B cell (primary cell): ENCODE measurements around the gene KCTD17. TPM values are rescaled to one million over a fixed set of nuclear protein-coding genes. Genes with fewer than 3 reads are reported as not detected.

Experiments used
- ATAC-seq: fragments of 200-7000 bp; cut with Tn5 transposase; one replicate; pipeline ENCODE4 v1.10.0; 2021; ENCODE audit warnings: low read depth, mild to moderate bottlenecking, moderate number of reproducible peaks, moderate library complexity
- CTCF ChIA-PET: fragments of 350-600 bp; sonication (Branson Sonifier 250); formaldehyde crosslinking; loops from one replicate; lab custom pipeline; 2021; ENCODE audit warnings: antibody characterized with exemption, inconsistent platforms; lab: Charles Lee
- POLR2A ChIA-PET: fragments of 350-600 bp; sonication (Branson Sonifier 250); formaldehyde crosslinking; loops from one replicate; lab custom pipeline; 2021; ENCODE audit warnings: antibody characterized with exemption; lab: Charles Lee
- DNase-seq: peaks from one replicate; pipeline ENCODE4 v3.0.0; 2013
- H2AFZ ChIP-seq: 2 replicates; pipeline ENCODE4 v1.6.1; 2012; ENCODE audit warnings: mild to moderate bottlenecking, low read depth, low read length; ENCODE audit not compliant: insufficient read depth, poor library complexity, severe bottlenecking
- H3K27ac ChIP-seq, 2 donors: 1 replicate in 1 of 2; 2 replicates in 1 of 2; pipeline ENCODE4 v1.5.1; 2012 to 2013; ENCODE audit warnings: low read length in 2 of 2, mild to moderate bottlenecking in 2 of 2, moderate library complexity in 1 of 2
- H3K27me3 ChIP-seq, 4 experiments: fragments of 200-600 bp in 1 of 4; sonication (generic) in 1 of 4; replicated peaks in 1 of 4; 1 replicate in 2 of 4; 2 replicates in 2 of 4; pipeline versions ENCODE4 v1.6.1 to v1.7.0; 2013 to 2016; ENCODE audit warnings: low read length in 3 of 4, mild to moderate bottlenecking in 2 of 4, mixed read lengths in 1 of 4, moderate library complexity in 1 of 4; ENCODE audit not compliant: insufficient read depth in 4 of 4, control insufficient read depth in 3 of 4; ENCODE audit errors: control extremely low read depth in 1 of 4
- H3K36me3 ChIP-seq, 2 experiments: replicated peaks in 1 of 2; 1 replicate in 1 of 2; 2 replicates in 1 of 2; pipeline versions ENCODE4 v1.6.1 to v1.7.1; 2013; ENCODE audit warnings: low read length in 1 of 2; ENCODE audit not compliant: insufficient read depth in 2 of 2, control insufficient read depth in 1 of 2; ENCODE audit errors: control extremely low read depth in 1 of 2, extremely low read depth in 1 of 2
- H3K4me1 ChIP-seq, 2 donors: fragments of 200-600 bp in 1 of 2; sonication (generic) in 1 of 2; 1 replicate in 1 of 2; 2 replicates in 1 of 2; pipeline versions ENCODE4 v1.5.1 to v1.6.1; 2013 to 2017; ENCODE audit warnings: low read length in 2 of 2; ENCODE audit not compliant: control insufficient read depth in 2 of 2, insufficient read depth in 2 of 2
- H3K4me2 ChIP-seq: replicated peaks from 2 replicates; pipeline ENCODE3; 2012; ENCODE audit warnings: mild to moderate bottlenecking, low read depth, low read length; ENCODE audit not compliant: poor library complexity, severe bottlenecking
- H3K4me3 ChIP-seq, 5 experiments: fragments of 200-600 bp in 1 of 5; sonication (generic) in 1 of 5; 1 replicate in 3 of 5; 2 replicates in 2 of 5; pipeline versions ENCODE4 v1.5.1 to v1.7.0; 2011 to 2016; ENCODE audit warnings: low read length in 4 of 5, mild to moderate bottlenecking in 4 of 5, low read depth in 2 of 5, control low read depth in 1 of 5, moderate library complexity in 1 of 5; ENCODE audit not compliant: insufficient read depth in 1 of 5; ENCODE audit errors: control extremely low read depth in 1 of 5, extremely low read depth in 1 of 5
- H3K79me2 ChIP-seq: fragments of 200-600 bp; sonication (generic); one replicate; pipeline ENCODE4 v1.6.0; 2016; ENCODE audit warnings: low read length; ENCODE audit not compliant: control insufficient read depth, insufficient read depth
- H3K9ac ChIP-seq: fragments of 200-600 bp; sonication (generic); 2 replicates; pipeline ENCODE4 v1.6.1; 2017; ENCODE audit warnings: mild to moderate bottlenecking, low read length, moderate library complexity
- H3K9me3 ChIP-seq, 3 donors: one replicate each; pipeline versions ENCODE4 v1.6.1 to v1.7.1; 2013; ENCODE audit warnings: low read length in 2 of 3; ENCODE audit not compliant: control insufficient read depth in 2 of 3, insufficient read depth in 1 of 3; ENCODE audit errors: control extremely low read depth in 1 of 3
- H4K20me1 ChIP-seq: 2 replicates; pipeline ENCODE4 v1.6.0; 2012; ENCODE audit warnings: mild to moderate bottlenecking, low read length; ENCODE audit not compliant: insufficient read depth, control insufficient read depth, poor library complexity, severe bottlenecking
- H3K27ac Mint-ChIP-seq: one replicate; pipeline ENCODE4 v1.8.0; 2021; ENCODE audit warnings: mixed read lengths
- H3K27me3 Mint-ChIP-seq: one replicate; pipeline ENCODE4 v1.8.0; 2021; ENCODE audit warnings: mixed read lengths
- H3K4me1 Mint-ChIP-seq: one replicate; pipeline ENCODE4 v1.8.0; 2021; ENCODE audit warnings: mixed read lengths
- H3K4me3 Mint-ChIP-seq: one replicate; pipeline ENCODE4 v1.8.0; 2021; ENCODE audit warnings: mixed read lengths
- H3K9me3 Mint-ChIP-seq: one replicate; pipeline ENCODE4 v1.8.0; 2022; ENCODE audit warnings: mixed read lengths; ENCODE audit not compliant: insufficient read depth
- CTCF ChIP-seq: fragments of 200-600 bp; IDR thresholded peaks from one replicate; pipeline ENCODE4 v1.8.0; 2022; ENCODE audit warnings: antibody characterized with exemption, mild to moderate bottlenecking
- EZH2 ChIP-seq: IDR thresholded peaks from 2 replicates; pipeline ENCODE4 v1.6.1; 2012; ENCODE audit warnings: borderline replicate concordance, low read depth, mild to moderate bottlenecking, moderate library complexity, low read length; ENCODE audit not compliant: insufficient read depth, poor library complexity, severe bottlenecking
- WGBS: methylation state at CpG from one replicate; pipeline ENCODE4 v1.1.5; 2013; ENCODE audit warnings: missing lambda C conversion rate; ENCODE audit not compliant: insufficient coverage; 5-methylcytosine and 5-hydroxymethylcytosine counted together
- intact Hi-C: fragments of 100-400 bp; cut with micrococcal nuclease; formaldehyde crosslinking; loops from one replicate; pipeline ENCODE4 v1.10.0; 2022
- polyA plus RNA-seq: library from polyadenylated mRNA; depleted of rRNA; stranded (reverse); fragments of >200 nt; gene quantifications from 2 replicates; pipeline ENCODE4 v1.2.3, GENCODE V29; 2012
- total RNA-seq, 2 donors: library from RNA; stranded (reverse); fragments of 120-200 nt in 1 of 2; gene quantifications; 1 replicate in 1 of 2; 2 replicates in 1 of 2; pipeline versions ENCODE4 v1.2.3 to v1.2.4, GENCODE V29; 2013 to 2022

The KCTD17 gene
- total and polyA plus RNA-seq, 2 donors (not counting 1 experiment from before 2014, with no cell fraction given) = 29.0 to 41.3 TPM

- ATAC-seq (peak; percentile 55), DNase-seq (peak; percentile 64)
- ChIA-PET CTCF (interaction anchor here (0.7 to 2.5 kb wide), 7 partner anchors 42 to 304 kb away, joined by 3 to 10 read pairs (median 4); partner anchors contain the start of gene IL2RB), POLR2A (interaction anchor here (0.5 to 1.1 kb wide), 2 partner anchors 84 to 707 kb away, joined by 3 read pairs; no protein-coding TSS in a partner anchor)
- H3K9me3 Mint-ChIP-seq = no peaks in the 10 kb centered on the region
- peak overlapping the region; percentile 59 for H3K27ac Mint-ChIP-seq
- 56% methylated on average over 15 of the region's 15 CpGs for WGBS
- H3K4me1 Mint-ChIP-seq = peaks cover 22% of the 10 kb centered on the region
- Histone ChIP-seq H3K36me3 (no peaks in the 10 kb centered on the region), H2AFZ (no peak overlapping the region), H3K4me1 (peaks cover 4 to 15% of the 10 kb centered on the region in 2 donors), H3K4me3 (no peak overlapping the region), H3K27ac (no peak overlapping the region), H3K79me2 (no peaks in the 10 kb centered on the region), H4K20me1 (no peaks in the 10 kb centered on the region), H3K27me3 (peaks cover 0 to 16% (median 2%) of the 10 kb centered on the region in 4 experiments), H3K9me3 (no peaks in the 10 kb centered on the region), H3K4me2 (no peak overlapping the region), H3K9ac (no peak overlapping the region)
- peak overlapping the region; percentile 29 for H3K4me3 Mint-ChIP-seq
- TF ChIP-seq CTCF = no peak
- no peak for TF ChIP-seq EZH2
- H3K27me3 Mint-ChIP-seq = peaks cover 14% of the 10 kb centered on the region
- intact Hi-C loops = loop anchor here (2.0 kb wide), 1 partner anchor 87 kb away; no protein-coding TSS in a partner anchor
These were observed 28.2 kb downstream of the KCTD17 start for GRCh38 chr22:37079668-37080171.

DNA sequence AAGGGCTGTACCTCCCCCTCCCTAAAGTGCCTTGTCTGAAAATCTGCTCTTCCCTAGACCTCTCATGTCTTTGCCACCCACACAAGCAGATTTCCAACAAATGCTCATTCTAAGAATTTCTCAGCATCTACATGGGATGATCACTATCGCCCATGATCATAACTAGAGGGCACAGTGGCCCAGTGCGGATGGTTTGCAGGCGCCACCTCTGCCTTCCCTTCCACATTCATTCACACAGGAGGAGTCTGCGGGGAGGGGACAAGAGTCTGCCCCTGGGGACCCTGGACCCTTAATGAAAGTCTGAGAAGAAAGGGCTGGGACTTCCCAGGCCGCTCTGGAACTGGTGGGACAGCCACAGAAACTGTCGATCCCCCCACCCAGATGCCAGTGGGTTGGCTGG lies 28.9 kb downstream of the KCTD17 start:
- 93% methylated on average over 4 of the region's 6 CpGs for WGBS
- intact Hi-C loops = no loop called here
- peaks cover 22% of the 10 kb centered on the region for H3K4me1 Mint-ChIP-seq

More for the DNA sequence above, 28.9 kb downstream of the KCTD17 start:
- H3K27ac ChIP-seq = no peak overlapping the region
- no peak for TF ChIP-seq CTCF
- TF ChIP-seq EZH2 = no peak
- ChIA-PET POLR2A (no interaction called here), CTCF (interaction anchor here (0.7 to 2.5 kb wide), 5 partner anchors 69 to 304 kb away, joined by 3 to 10 read pairs (median 4); partner anchors contain the start of gene IL2RB)
- no peaks in the 10 kb centered on the region for H4K20me1 ChIP-seq
- H3K27me3 Mint-ChIP-seq = peaks cover 10% of the 10 kb centered on the region
- DNase-seq (no peak), ATAC-seq (no peak)
- H3K9ac ChIP-seq = no peak overlapping the region
- no peak overlapping the region for H3K4me2 ChIP-seq
- no peaks in the 10 kb centered on the region for H3K36me3 ChIP-seq
- H3K9me3 Mint-ChIP-seq = no peaks in the 10 kb centered on the region
- H3K79me2 ChIP-seq = no peaks in the 10 kb centered on the region
- H3K27me3 ChIP-seq = peaks cover 0 to 11% (median 0%) of the 10 kb centered on the region in 4 experiments
- no peak overlapping the region for H3K27ac Mint-ChIP-seq
- H3K4me3 Mint-ChIP-seq = no peak overlapping the region
- H3K9me3 ChIP-seq = no peaks in the 10 kb centered on the region
- H3K4me1 ChIP-seq = peaks cover 4 to 15% of the 10 kb centered on the region in 2 donors
- no peak overlapping the region for H3K4me3 ChIP-seq
- no peak overlapping the region for H2AFZ ChIP-seq
